ENCODE measurements around the gene PAX6. TPM values are rescaled to one million over a fixed set of nuclear protein-coding genes. Genes with fewer than 3 reads are reported as not detected.

PAX6 gene
- total and polyA plus RNA-seq, 9 of the 15 experiments (the other 6 are each of a cell fraction or from before 2014, with no cell fraction given) = 1.5 to 10.9 (median 5.3) TPM

- no peak for TF ChIP-seq NR4A1 (CRISPR knock-in tag; IDR thresholded peaks at IDR 0.05)
- no peak for TF ChIP-seq NR4A1 (tag; IDR thresholded peaks at IDR 0.05)
- TF ChIP-seq HNRNPK (IDR thresholded peaks at IDR 0.05; ENCODE audit: low read depth, low read length, poor library complexity, severe bottlenecking) = no peak
- no peak for TF ChIP-seq SAFB (IDR thresholded peaks at IDR 0.05; ENCODE audit: borderline replicate concordance, low read depth, low read length)
- no peak for TF ChIP-seq GATAD2B (IDR thresholded peaks at IDR 0.05; ENCODE audit: borderline replicate concordance)
- no peak for TF ChIP-seq SNIP1 (IDR thresholded peaks at IDR 0.05; ENCODE audit: low read depth)
- TF ChIP-seq KHSRP (IDR thresholded peaks at IDR 0.05) = no peak
- no peak for TF ChIP-seq FOSL1 (tag; conservative IDR thresholded peaks at IDR 0.05)
- TF ChIP-seq NFE2L1 (tag; IDR thresholded peaks at IDR 0.05; ENCODE audit: borderline replicate concordance, low read depth) = no peak
- TF ChIP-seq MTA3 (IDR thresholded peaks at IDR 0.05; ENCODE audit: borderline replicate concordance) = peak; percentile 69; the same call in 1 of the 2 replicates
- peak; percentile 84 for TF ChIP-seq SPI1 (IDR thresholded peaks at IDR 0.05; ENCODE audit: borderline replicate concordance, low read depth, low read length)
- no peak; the same call in 1 of the 2 replicates for TF ChIP-seq ZBTB2 (IDR thresholded peaks at IDR 0.05)
- no peak for TF ChIP-seq ZNF224 (CRISPR knock-in tag; IDR thresholded peaks at IDR 0.05)
- no peak for TF ChIP-seq HNRNPUL1 (IDR thresholded peaks at IDR 0.05; ENCODE audit: low read length)
- no peak for TF ChIP-seq ARID3A (IDR thresholded peaks at IDR 0.05; ENCODE audit: borderline replicate concordance, low read depth, low read length)
- no peak for TF ChIP-seq NONO (IDR thresholded peaks at IDR 0.05; ENCODE audit: low read depth in 2 of 2, low read length in 1 of 2)
- TF ChIP-seq ATF2 (CRISPR knock-in tag; IDR thresholded peaks at IDR 0.05) = no peak
- TF ChIP-seq MTA2 (IDR thresholded peaks at IDR 0.05; ENCODE audit: low read depth) = no peak
- no peak for TF ChIP-seq MXD1 (CRISPR knock-in tag; IDR thresholded peaks at IDR 0.05; ENCODE audit: borderline replicate concordance, poor library complexity, severe bottlenecking)
- TF ChIP-seq KLF1 (tag; IDR thresholded peaks at IDR 0.05) = no peak
- no peak for TF ChIP-seq ZNF449 (CRISPR knock-in tag; IDR thresholded peaks at IDR 0.05)
- no peak for TF ChIP-seq SREBF1 (IDR thresholded peaks at IDR 0.05; ENCODE audit: borderline replicate concordance, low read depth, low read length)
Measured at GRCh38 chr11:31810779-31811647, at the start of gene PAX6 (continued).

Measured in K562 (cell line).